ENCODE data around the gene MAP6. TPM values are rescaled to one million over a fixed set of nuclear protein-coding genes. Genes with fewer than 3 reads are reported as not detected.
"Not testable (repeated sequence)": the region's sequence is repeated elsewhere in the genome, so short reads cannot be mapped to it uniquely, and the experiment has no call there.

The MAP6 gene
- total and polyA plus RNA-seq, 7 donors = 0.60 to 24.9 (median 8.7) TPM; not detected in 1

DNA sequence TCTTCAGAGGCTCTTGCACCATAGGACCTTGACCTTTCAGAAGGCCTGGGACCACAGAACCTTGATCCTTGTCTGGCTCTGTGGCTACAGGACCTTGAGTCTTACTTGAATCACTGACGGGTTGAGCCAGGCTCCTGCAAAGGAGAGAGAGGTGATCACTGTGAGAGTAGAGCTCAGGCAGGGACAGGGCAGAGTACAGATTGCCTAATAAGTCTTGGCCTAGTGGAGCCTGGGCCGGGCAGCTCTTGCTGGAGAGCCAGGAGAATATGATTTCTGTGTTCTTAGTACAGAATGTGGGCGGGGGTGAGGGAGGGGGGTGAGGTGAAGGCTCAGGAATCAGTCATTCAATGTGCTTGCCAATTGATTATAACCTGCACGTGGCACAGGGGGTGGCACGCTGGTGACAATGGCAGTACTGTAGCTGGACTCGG is 80.8 kb downstream of the MAP6 start:
- peaks cover 0 to 10% (median 9%) of the 10 kb centered on the region in 4 donors for H3K4me1 ChIP-seq
- no peak overlapping the region for H3K27ac ChIP-seq
- H3K36me3 ChIP-seq = no peaks in the 10 kb centered on the region
- H3K9me3 ChIP-seq = no peaks in the 10 kb centered on the region
- DNase-seq = no peak
- no peak overlapping the region for H3K4me3 ChIP-seq
- intact Hi-C loops (cut with DNase I) = loop anchor here (10.0 kb wide), 1 partner anchor 227 kb away; the partner anchor contains the start of gene UVRAG
- TF ChIP-seq POLR2AphosphoS5 (IDR thresholded peaks at IDR 0.05) (no peak), EP300 (IDR thresholded peaks at IDR 0.05) (no peak), POLR2A (IDR thresholded peaks at IDR 0.05) (no peak), CTCF (IDR thresholded peaks at IDR 0.05) (no peak)
- WGBS, 2 donors = 91 to 94% methylated on average over 6 of the region's 6 CpGs
- no peaks in the 10 kb centered on the region for H3K27me3 ChIP-seq

DNA sequence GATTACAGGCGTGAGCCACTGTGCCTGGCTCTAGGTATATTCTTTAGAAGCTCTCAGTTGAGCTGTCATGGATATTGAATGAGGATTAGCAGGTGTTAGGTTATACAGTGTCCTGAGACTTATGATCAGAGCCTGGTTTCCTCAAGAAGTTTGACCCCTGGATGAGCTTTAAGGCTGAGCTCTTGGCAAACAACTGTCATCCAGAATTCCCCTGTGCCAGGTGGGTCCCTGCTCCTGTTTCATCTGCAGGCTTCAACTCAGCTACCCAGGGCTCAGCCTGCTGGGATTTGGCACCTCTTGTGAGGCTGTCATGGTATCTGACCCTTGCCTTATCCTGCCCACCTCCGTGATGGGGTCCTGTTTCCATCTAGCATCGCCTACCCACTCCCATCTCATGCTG is 82.4 kb downstream of the MAP6 start:
- no peaks in the 10 kb centered on the region for H3K36me3 ChIP-seq
- H3K4me1 ChIP-seq = peaks cover 3 to 18% (median 16%) of the 10 kb centered on the region in 4 donors
- no peaks in the 10 kb centered on the region for H3K9me3 ChIP-seq
- intact Hi-C loops (cut with DNase I) = loop anchor here (10.0 kb wide), 1 partner anchor 228 kb away; the partner anchor contains the start of gene UVRAG
- H3K4me3 ChIP-seq = no peak overlapping the region
- 92 to 94% methylated on average over 3 of the region's 3 CpGs for WGBS, 2 donors
- no peak for DNase-seq
- no peaks in the 10 kb centered on the region for H3K27me3 ChIP-seq
- TF ChIP-seq CTCF (IDR thresholded peaks at IDR 0.05) = no peak
- no peak for TF ChIP-seq POLR2AphosphoS5 (IDR thresholded peaks at IDR 0.05)
- no peak for TF ChIP-seq EP300 (IDR thresholded peaks at IDR 0.05)
- no peak for TF ChIP-seq POLR2A (IDR thresholded peaks at IDR 0.05)
- H3K27ac ChIP-seq = no peak overlapping the region

- H3K4me1 ChIP-seq = peaks cover 3 to 18% (median 16%) of the 10 kb centered on the region in 4 donors
- no peaks in the 10 kb centered on the region for H3K36me3 ChIP-seq
- TF ChIP-seq POLR2AphosphoS5 (IDR thresholded peaks at IDR 0.05) (no peak), CTCF (IDR thresholded peaks at IDR 0.05) (no peak), EP300 (IDR thresholded peaks at IDR 0.05) (no peak), POLR2A (IDR thresholded peaks at IDR 0.05) (no peak)
- no peaks in the 10 kb centered on the region for H3K9me3 ChIP-seq
- H3K4me3 ChIP-seq = no peak overlapping the region
- WGBS, 2 donors = 86 to 94% methylated on average over 8 of the region's 8 CpGs
- intact Hi-C loops (cut with DNase I) = loop anchor here (10.0 kb wide), 1 partner anchor 230 kb away; the partner anchor contains the start of gene UVRAG
- H3K27me3 ChIP-seq = no peaks in the 10 kb centered on the region
- no peak for DNase-seq
- H3K27ac ChIP-seq = peak overlapping the region in 3 of 4 donors; percentile 94 to 98 (median 97)
These were observed 83.6 kb downstream of the MAP6 start for GRCh38 chr11:75585293-75585670.

DNA sequence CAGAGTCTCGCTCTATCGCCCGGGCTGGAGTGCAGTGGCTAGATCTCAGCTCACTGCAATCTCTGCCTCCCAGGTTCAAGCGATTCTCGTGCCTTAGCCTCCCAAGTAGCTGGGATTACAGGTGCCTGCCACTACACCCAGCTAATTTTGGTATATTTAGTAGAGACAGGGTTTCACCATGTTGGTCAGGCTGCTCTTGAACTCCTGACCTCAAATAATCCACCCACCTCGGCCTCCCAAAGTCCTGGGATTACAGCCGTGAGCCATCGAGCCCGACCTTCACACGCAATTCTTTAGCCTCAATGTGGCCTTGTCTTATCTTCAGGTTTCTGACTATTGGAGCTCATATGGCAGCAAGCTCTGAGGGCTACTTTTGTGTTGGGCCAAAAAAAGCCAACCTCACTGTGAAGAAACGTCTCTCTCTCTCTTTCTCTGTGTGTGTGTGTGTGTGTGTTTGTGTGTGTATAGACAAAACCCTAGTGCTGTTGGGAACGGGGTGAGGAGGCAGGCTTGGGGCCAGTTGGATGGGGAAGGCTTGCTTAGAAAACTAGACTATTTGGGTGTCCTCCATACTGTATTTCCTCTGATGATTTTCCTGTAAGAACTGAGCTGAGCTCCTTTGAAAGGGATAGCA is 84.1 kb downstream of the MAP6 start:
- intact Hi-C loops (cut with DNase I) = loop anchor here (5.0 to 10.0 kb wide), 2 partner anchors 83 to 230 kb away; partner anchors contain the start of genes MAP6 and UVRAG
- not testable (repeated sequence) for H3K4me3 ChIP-seq, H3K9me3 ChIP-seq, H3K27me3 ChIP-seq, DNase-seq, H3K36me3 ChIP-seq
- Histone ChIP-seq H3K4me1 (peaks cover 3 to 18% (median 16%) of the 10 kb centered on the region in 4 donors), H3K27ac (peak overlapping the region; percentile 94 to 99 (median 98))
- WGBS, 2 donors = 89 to 90% methylated on average over 12 of the region's 12 CpGs

- no peaks in the 10 kb centered on the region for H3K9me3 ChIP-seq
- peak; percentile 92 for DNase-seq
- WGBS, 2 donors = 31 to 40% methylated on average over 42 of the region's 42 CpGs
- H3K4me3 ChIP-seq = peak overlapping the region; percentile 68 to 92 (median 80)
- peak overlapping the region; percentile 94 to 99 (median 98) for H3K27ac ChIP-seq
- peaks cover 3 to 18% (median 16%) of the 10 kb centered on the region in 4 donors for H3K4me1 ChIP-seq
- H3K36me3 ChIP-seq = no peaks in the 10 kb centered on the region
- intact Hi-C loops (cut with DNase I) = loop anchor here (5.0 to 10.0 kb wide), 2 partner anchors 83 to 231 kb away; partner anchors contain the start of genes MAP6 and UVRAG
- peak in 1 of 2 donors; percentile 29 for TF ChIP-seq POLR2A (IDR thresholded peaks at IDR 0.05)
- TF ChIP-seq EP300 (IDR thresholded peaks at IDR 0.05) = no peak
- TF ChIP-seq POLR2AphosphoS5 (IDR thresholded peaks at IDR 0.05) = peak in 3 of 4 donors; percentile 27 to 69 (median 67)
- TF ChIP-seq CTCF (IDR thresholded peaks at IDR 0.05) = no peak
- H3K27me3 ChIP-seq = no peaks in the 10 kb centered on the region
These were observed 84.8 kb downstream of the MAP6 start for GRCh38 chr11:75583718-75584658.

Data from sigmoid colon (tissue), 7 donors.